NCI-H2029 treated with DMSO at 0.1 percent for 48 hours (cell line): ENCODE results near the gene KDM2A.

Experiments
- DNase-seq: peaks from one replicate; lab custom pipeline; 2025; lab: John Stamatoyannopoulos, UW

Gene KDM2A

GRCh38 chr11:67237574-67237973 lies 118.5 kb downstream of the KDM2A start:
- no peak for DNase-seq

- DNase-seq: no peak
Observed at GRCh38 chr11:67238894-67239782, 120.1 kb downstream of the KDM2A start.

- DNase-seq: peak; percentile 97
Observed at GRCh38 chr11:67239783-67240575, 120.9 kb downstream of the KDM2A start.

GRCh38 chr11:67240576-67241389 lies 121.7 kb downstream of the KDM2A start:
- no peak for DNase-seq

- no peak for DNase-seq
Observed at GRCh38 chr11:67242548-67242947, 123.5 kb downstream of the KDM2A start.

- no peak for DNase-seq
Observed at GRCh38 chr11:67243051-67243450, 124.0 kb downstream of the KDM2A start.

GRCh38 chr11:67245046-67245445 lies 126.0 kb downstream of the KDM2A start:
- no peak for DNase-seq

GRCh38 chr11:67247946-67248550 lies 129.0 kb downstream of the KDM2A start:
- no peak for DNase-seq

GRCh38 chr11:67248653-67249052 lies 129.6 kb downstream of the KDM2A start:
- no peak for DNase-seq

GRCh38 chr11:67250059-67251043 lies 131.3 kb downstream of the KDM2A start:
- DNase-seq: no peak

GRCh38 chr11:67251841-67252240 lies 132.8 kb downstream of the KDM2A start:
- DNase-seq: no peak

GRCh38 chr11:67252831-67253239 lies 133.8 kb downstream of the KDM2A start:
- DNase-seq: no peak

GRCh38 chr11:67253872-67254624 lies 135.0 kb downstream of the KDM2A start:
- no peak for DNase-seq

GRCh38 chr11:67254798-67255197 lies 135.7 kb downstream of the KDM2A start:
- no peak for DNase-seq

- no peak for DNase-seq
Observed at GRCh38 chr11:67255353-67255752, 136.3 kb downstream of the KDM2A start.

GRCh38 chr11:67255864-67256263 lies 136.8 kb downstream of the KDM2A start:
- DNase-seq: no peak

- no peak for DNase-seq
Observed at GRCh38 chr11:67256477-67257135, 137.5 kb downstream of the KDM2A start.

GRCh38 chr11:67260406-67260805 lies 141.3 kb downstream of the KDM2A start:
- DNase-seq: no peak
